NCI-H146 treated with DMSO at 0.1 percent for 48 hours (cell line): Measurements from ENCODE around the gene MAPK4.

Source experiments
- DNase-seq: peaks from one replicate; lab custom pipeline; 2025; ENCODE audit not compliant: unreplicated experiment; lab: John Stamatoyannopoulos, UW

The MAPK4 gene

DNA sequence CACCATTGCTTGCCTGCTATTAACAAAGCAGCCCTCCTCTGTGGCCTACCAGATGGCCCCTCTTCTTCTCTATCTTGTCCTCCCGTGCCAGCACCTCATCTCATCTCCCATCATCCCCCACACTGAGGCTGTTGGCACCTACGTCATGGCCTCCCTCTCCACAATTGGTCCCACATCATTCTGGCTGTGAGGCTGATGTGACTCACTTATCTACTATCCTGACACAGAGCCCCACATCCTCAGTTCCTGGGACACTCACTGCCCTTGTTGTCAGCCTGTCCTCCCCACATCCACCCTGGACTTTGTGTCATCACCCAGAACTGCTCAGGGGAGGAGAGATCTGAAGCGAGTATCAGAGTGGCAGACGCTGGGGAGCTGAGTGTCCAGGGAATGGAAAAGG lies 157.0 kb downstream of the MAPK4 start:
- DNase-seq: no peak

DNA sequence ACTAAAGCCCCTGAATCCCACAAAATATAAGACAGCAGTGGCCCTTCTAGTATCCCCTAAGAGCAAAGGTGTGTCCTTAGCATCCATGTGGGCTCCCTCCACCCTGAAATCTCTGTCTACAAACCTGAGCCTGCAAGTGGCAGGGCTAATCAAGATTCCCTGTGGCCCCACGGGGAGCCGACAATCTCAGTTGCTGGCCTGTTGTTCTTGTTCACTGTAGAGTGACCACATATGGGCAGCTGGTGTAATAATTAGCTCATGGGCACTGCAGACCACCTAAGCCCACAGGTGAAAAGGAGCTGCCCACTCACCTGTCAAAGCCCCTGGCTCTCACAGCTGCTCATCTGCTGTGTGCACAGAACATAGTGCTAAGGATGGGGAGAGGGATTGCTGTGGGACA lies 157.7 kb downstream of the MAPK4 start:
- peak; percentile 85 for DNase-seq

DNA sequence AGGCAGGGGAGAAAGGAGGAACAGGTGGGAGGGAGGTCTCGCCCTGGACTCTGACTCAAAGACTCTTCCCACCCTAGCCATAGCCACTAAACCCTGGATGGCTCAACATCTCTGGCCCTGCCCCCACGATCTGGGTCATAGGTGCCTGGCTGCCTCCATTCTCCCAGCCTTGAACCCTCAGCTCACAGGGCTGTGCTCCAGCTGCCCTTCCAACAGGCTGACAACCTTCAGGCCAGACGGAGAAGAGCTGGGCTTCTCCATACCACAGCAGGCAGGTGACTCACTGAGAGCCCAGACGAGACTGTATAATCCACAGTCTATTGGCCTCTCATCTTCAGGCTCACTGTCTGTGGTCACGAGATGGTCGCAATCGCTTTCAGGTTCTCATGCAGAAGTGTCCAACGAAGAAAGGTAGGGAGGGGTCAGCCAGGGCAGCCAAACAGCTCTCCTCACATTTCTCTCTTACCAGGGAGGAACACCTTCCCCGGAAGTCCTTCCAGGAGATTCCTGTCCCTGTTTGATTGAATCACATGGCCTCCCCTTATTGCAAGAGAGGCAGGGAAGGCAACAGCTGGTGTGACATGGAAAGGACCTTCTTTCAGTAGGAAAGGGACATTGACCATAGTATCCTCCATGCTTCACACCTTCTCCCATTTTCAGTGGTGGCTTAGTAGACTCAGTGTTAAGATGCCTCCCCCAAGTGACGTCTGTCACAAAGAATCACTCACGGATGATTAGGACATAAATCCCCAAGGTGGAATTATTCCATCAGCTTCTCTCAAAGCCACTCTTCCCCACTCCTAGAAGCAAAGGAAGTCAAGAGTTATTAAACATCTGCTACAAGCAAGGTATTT lies 159.8 kb downstream of the MAPK4 start:
- no peak for DNase-seq

DNA sequence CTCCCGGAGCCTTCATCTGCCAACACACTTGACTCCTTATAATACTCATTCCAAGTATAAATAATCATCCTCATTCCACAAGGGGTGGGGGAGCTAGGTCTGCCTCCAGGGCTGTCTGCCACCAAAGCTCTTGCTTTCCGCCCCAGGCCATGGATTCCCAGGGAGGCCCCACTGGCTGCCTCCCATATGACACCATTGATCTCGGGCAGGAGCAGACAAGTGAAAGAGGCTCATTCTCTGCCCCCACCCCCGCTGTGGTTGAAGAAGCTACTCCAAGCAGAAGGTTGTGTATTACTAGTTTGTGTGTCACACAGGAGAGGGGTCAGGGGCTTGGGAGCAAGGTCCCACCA lies 160.4 kb downstream of the MAPK4 start:
- DNase-seq: no peak

DNA sequence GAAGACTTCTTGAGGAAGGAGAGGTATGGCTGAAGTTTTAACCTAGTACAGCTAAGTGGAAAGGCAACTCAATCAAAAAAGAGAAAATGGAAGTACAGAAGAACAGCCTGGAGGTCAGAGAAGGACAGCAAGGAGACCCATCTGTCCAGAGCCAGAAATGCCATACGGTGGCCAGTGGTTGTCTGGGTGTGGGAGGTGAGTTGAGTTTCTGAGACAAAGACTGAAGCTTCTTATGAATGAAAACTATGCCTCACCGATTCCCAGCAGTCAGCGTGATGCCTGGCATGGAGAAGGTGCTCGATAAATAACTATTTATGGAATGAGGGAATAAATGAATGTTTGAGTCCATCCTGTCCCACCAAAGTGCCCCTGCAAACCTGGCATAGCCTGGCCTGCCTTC lies 161.1 kb downstream of the MAPK4 start:
- DNase-seq: no peak

DNA sequence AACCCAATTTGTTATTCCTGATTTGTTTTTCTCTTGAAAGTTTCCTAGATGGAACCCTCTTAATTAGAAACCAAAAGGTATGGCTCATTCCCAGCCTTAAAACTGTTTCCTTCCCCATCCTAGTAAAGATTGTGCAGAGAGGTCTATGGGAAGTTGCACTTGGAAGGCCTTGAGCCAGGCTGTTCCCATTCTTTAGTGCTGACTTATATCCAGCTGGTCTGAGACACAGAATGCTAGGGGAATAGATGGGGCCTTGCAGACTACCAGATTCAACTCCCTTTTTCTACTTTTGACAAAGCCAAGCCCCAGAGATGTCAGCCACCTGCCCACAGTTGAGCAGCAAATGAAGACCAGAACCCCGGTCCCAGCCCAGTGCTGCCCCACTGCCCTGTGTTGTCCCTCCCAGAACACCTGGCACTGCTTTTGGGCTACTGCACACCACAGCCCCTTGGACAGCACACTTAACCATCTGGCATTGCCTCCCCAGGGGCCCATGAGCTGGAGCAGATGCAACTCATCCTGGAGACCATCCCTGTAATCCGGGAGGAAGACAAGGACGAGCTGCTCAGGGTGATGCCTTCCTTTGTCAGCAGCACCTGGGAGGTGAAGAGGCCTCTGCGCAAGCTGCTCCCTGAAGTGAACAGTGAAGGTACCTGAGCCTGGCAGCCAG lies 161.7 kb downstream of the MAPK4 start:
- no peak for DNase-seq

DNA sequence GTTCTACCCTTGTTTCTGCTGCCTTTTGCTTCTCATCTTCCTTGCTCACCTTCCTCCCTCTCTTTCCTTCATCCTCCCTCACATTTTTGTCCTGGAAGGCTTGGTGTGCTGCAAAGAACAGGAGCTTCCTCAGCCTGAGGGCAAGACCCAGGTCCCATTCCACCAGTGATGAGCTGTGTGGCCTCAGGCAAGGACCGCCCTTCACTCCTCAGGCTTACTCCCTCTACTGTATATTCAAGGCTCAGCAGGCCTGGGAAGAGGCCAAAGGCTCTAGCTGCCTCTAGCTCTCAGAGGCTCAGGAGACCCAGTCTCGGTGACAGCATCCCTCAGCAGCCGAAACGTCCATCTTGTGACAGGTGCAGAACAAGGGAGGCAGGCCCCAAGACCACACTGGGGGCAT lies 162.4 kb downstream of the MAPK4 start:
- no peak for DNase-seq

DNA sequence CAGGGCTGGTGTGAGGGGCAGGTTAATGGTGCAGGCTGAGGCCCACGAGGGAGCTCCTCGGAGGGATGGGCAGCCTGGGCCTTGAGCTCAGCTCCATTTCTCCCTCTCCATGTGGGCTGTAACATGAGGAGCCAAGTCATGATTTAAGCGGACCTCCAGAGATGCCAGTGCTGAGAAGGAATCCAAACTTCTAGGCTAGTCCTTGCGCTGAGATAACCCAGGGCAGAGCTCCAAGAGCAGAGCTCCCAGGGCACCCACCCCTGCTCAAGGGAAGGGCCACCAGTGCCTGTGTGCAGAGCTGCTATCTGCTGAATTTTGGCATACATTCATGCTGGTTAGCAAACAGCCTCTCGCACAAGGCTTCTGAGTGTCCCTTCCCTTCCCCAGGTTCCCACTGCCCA lies 164.9 kb downstream of the MAPK4 start:
- DNase-seq: no peak

DNA sequence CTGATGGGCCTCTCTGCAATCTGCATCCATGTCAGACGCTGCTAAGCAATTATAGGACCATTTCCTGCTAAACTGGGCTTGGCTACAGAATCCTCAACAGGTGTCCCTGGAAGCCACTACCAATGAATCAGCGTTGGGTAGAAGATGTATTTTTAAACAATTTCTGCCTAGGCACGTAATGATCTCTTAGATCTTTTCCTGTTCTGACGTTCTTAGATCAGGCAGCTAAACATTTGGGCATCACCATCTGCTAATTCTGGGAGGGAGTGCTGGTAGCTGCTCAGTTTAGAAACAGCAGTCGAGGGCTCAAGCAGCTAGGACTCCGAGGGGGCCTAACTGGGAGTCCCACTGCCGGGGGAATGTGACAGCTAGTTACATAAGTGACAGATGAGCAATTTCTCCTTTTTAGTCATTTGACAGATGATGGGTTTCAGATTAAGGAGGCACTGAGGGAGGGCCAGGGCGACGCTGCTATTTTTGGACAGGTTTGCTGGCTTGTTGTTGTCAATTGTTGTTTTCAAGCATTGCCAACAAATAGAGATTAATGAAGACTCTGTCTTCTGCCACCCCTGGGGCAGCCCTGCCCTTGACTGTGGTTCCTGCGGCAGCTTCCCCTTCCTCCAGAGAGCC lies 167.2 kb downstream of the MAPK4 start:
- DNase-seq: no peak

DNA sequence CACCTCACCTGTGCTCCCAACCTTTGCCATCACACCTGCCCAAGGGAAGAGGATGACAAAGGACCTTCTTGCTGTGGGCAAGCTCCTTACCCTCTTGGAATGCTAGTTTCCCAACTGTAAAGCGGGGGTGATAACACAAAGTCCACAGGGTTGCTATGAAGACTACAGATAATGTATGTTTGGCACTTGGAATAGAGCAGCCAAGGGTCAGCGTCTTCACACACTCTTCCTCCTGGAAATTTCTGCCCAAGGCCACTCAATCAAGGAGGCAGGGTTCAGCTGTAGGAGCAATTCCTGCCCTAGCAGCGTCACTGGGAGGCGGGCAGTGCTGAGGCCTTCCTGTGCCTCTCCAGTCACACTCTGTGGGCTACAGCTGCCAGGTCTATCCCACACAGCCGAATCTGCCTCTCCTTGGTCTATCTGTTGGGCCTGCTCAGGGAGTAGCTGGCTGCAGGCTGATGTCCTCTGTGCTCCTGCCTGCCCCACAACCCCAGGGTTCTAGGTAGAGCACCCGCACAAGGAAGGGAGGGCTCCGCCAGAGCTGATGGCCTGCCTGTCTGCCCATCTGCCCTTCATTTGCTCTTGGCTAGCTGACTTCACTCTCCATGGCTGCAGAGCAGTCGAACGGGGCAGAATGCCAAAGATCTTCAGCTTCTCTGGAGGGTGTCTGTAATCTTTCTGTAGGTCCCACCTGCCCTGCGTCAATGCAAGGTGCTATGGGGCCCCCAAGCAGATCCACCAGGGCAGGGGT lies 168.0 kb downstream of the MAPK4 start:
- DNase-seq: no peak

DNA sequence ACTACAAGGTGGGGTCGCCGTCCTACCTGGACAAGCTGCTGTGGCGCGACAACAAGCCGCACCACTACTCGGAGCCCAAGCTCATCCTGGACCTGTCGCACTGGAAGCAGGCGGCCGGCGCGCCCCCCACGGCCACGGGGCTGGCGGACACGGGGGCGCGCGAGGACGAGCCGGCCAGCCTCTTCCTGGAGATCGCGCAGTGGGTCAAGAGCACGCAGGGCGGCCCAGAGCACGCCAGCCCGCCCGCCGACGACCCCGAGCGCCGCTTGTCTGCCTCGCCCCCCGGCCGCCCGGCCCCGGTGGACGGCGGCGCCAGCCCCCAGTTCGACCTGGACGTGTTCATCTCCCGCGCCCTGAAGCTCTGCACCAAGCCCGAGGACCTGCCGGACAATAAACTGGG lies 169.5 kb downstream of the MAPK4 start:
- DNase-seq: no peak

DNA sequence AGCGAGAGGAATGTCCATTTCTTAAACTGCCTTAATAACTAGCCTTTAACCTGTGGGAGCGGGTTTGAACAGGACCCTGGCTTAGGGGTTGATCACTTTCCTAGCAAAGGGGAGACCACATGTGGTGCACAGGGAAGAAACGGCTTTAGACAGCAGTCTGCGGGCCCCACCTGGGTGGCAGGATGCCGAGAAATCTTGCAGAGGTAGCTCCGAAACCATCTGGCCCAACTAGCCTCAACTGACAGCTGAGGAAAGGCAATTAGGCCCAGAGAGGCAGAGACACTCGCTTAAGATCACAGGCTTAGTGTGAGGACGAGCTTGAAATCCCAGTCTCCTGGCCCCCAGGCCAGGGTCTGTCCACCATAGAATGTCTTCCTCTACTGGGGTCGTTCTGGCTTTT lies 170.1 kb downstream of the MAPK4 start:
- DNase-seq: no peak

DNA sequence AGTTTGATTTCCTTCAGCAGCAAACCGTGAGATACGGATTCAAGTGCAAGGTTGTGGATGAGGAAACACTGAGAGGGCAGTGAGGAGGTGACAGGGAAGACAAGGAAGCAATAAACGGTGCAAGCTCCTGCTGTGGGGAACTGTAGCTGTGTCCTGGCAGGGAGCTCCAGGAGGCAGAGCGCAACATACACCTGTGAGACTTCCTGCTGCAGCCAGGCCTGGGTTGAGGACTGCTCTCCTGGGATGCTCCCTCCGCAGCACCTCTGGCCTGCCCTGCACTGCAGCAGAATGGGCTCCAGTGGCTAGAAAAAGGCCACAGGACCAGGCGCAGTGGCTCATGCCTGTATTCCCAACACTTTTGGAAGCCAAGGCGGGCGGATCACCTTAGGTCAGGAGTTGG lies 174.5 kb downstream of the MAPK4 start:
- DNase-seq: no peak

DNA sequence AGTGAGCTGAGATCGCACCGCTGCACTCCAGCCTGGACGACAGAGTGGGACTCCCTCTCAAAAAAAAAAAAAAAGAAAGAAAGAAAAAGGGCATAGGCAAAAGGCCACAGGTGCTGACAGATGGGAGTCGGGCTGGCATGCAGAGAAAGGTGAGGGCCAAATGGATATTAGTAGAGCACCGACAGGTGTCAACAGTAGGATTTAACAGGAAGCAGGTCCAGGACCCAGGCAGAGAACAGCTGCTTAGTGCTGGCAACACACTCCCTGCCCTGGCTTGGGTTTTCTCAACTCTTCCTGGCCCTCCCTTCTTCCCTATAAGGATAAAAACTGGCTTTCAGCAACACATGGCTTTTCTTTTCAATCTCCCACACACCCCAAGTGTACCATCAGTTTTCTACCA lies 175.0 kb downstream of the MAPK4 start:
- no peak for DNase-seq

DNA sequence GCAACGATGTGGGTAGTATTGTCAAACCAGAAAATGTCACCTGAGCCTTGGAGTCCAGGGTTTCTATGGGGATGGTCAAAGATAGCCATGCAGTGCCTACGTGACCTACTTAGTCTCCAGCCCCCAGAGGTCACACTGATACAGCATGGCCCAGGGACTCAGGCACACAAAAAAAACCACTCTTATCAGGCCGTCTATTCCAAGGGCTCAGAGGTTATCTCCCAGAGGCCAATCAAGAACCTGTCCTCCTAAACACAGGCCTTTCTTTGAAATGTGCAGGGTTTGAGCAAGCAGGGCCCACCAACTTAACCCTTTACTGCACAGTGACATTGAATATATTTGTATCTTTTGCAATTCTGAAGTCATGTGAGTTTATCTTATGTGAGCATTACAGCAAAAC lies 177.2 kb downstream of the MAPK4 start:
- DNase-seq: no peak

DNA sequence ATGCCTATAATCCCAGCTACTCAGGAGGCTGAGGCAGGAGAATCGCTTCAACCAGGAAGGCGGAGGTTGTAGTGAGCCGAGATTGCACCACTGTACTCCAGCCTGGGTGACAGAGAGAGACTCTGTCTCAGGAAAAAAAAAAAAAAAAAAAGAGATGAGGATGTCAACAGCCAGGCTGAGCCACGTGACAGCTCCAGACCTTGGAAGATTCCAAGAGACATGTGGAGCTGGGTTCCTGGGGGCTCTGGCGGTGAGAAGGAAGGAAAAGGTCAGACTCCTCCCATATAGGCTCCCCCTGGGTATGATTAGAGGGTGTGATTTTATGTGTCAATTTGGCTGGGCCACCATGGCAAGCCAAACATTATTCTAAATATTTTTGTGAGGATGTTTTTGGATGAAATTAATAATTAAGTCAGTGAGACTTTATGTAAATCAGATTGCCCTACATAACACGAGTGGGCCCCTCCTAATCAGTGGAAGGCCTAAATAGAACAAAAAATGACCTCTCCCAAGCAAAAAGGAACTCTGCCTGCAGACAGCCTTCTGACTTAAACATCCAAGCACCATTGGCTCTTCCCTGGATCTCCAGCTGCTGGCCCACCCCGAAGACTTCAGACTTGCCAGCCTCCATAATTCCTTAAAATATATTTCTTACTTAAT lies 178.3 kb downstream of the MAPK4 start:
- DNase-seq: no peak

DNA sequence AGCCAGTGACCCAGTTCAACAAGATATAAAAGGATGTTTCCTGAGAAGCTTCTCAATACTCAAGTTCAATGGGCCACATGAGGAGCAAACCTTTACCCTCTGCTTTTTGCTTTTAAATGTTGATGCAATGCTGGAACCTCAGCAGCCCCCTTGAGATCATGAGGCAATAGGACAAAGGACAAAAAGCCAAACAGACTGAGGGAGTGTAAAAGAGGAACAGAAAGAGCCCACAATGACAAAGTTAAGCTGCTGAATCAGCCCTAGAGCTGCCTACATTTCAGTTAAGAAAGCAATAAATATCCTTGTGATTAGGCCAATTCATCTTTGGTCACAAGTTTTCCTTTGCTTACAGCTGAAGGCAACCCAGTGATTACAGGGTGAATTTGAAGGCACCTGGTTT lies 183.1 kb downstream of the MAPK4 start:
- DNase-seq: no peak

DNA sequence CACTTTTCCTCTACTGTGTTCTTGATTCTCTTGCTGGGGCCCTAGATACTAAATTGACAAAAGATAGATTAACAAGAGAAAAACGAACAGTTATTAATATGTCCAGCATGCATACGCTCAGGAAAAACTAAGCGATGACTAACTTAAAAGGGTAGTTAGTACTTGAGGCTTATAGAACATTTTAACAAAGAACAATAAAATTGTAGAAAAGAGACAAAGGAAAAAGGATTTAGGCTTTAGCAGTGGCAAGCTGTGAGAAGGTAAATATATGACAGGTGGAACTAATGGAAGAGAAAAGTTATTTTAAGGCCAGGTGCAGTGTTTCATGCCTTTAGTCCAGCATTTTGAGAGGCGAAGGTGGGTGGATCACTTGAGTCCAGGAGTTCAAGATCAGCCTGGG lies 184.4 kb downstream of the MAPK4 start:
- DNase-seq: no peak

DNA sequence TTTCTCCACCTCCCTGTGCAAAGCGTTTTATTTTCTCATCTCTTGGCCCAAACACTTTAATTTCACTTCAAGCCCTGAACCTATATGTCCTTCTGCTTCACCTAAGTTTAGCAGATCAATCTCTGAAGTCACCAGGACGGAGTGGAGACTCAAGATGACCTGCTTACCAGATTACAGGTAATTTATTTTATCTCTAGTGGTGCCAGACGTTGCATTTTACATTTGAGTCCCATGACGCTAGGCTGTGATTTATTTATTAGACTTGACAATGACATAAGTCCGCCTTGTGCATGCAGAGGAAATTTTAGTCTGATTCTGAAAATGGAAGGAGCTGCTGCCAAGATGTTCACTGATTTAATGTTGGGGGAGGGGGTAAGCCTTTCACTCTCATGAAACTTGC lies 186.1 kb downstream of the MAPK4 start:
- no peak for DNase-seq

DNA sequence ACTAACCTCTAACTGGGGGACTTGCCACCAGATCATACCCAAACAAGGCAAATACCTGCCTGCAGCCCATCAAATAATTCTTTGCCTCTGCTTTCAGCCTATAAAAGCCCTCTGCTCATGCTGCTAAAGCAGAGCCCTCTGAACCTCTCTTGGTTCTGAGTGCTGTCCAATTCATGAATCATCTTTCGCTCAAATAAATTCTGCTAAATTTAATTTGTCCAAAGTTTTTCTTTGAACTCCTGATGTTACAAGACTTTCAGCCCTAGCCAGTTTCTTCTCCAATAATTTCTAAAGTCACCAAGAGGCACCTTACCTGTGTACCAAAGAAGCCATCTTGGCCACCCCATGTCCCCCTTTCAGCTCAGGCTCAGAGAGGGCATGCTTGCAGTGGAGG lies 188.0 kb downstream of the MAPK4 start:
- DNase-seq: no peak
